Medulla oblongata (tissue), 1 donor: ENCODE data around the gene TSPYL4.
A peak's percentile ranks its signal among the peaks of the same experiment; 100 is the strongest.
"Not testable (repeated sequence)": the region's sequence is repeated elsewhere in the genome, so short reads cannot be mapped to it uniquely, and the experiment has no call there.

Source experiments
- DNase-seq: peaks from one replicate; pipeline ENCODE4 v3.0.0-alpha.2; 2015; ENCODE audit errors: extremely low spot score

Gene TSPYL4

GRCh38 chr6:116253505-116254296, at the start of gene TSPYL4:
Gene TSPYL4 (minus strand): TSS chr6:116254075. CDS start chr6:116254008, 67 bp downstream.
- DNase-seq = peak; percentile 98

GRCh38 chr6:116301104-116301503, 47.2 kb upstream of the TSPYL4 start:
- DNase-seq = no peak

- no peak for DNase-seq
Measured at GRCh38 chr6:116300566-116300965, 46.7 kb upstream of the TSPYL4 start.

- no peak for DNase-seq
Measured at GRCh38 chr6:116298973-116299372, 45.1 kb upstream of the TSPYL4 start.

- DNase-seq = no peak
Measured at GRCh38 chr6:116298273-116298672, 44.4 kb upstream of the TSPYL4 start.

GRCh38 chr6:116292553-116292952, 38.7 kb upstream of the TSPYL4 start:
- no peak for DNase-seq

GRCh38 chr6:116291701-116292396, 38.0 kb upstream of the TSPYL4 start:
- DNase-seq = no peak

GRCh38 chr6:116290799-116291198, 36.9 kb upstream of the TSPYL4 start:
- DNase-seq = no peak

- DNase-seq = no peak
Measured at GRCh38 chr6:116289876-116290275, 36.0 kb upstream of the TSPYL4 start.

GRCh38 chr6:116287689-116288282, 33.9 kb upstream of the TSPYL4 start:
- DNase-seq = peak; percentile 81

GRCh38 chr6:116286773-116287358, 33.0 kb upstream of the TSPYL4 start:
- no peak for DNase-seq

GRCh38 chr6:116284984-116285383, 31.1 kb upstream of the TSPYL4 start:
- DNase-seq = not testable (repeated sequence)

GRCh38 chr6:116283191-116283590, 29.3 kb upstream of the TSPYL4 start:
- no peak for DNase-seq

- no peak for DNase-seq
Measured at GRCh38 chr6:116282698-116283097, 28.8 kb upstream of the TSPYL4 start.

GRCh38 chr6:116280933-116281316, 27.1 kb upstream of the TSPYL4 start:
- no peak for DNase-seq

GRCh38 chr6:116280161-116280932, 26.5 kb upstream of the TSPYL4 start:
- DNase-seq = peak; percentile 33

GRCh38 chr6:116279232-116280160, 25.6 kb upstream of the TSPYL4 start, which contains the start of gene TSPYL1:
Gene TSPYL1 (minus strand): TSS chr6:116279930. CDS start chr6:116279830, 100 bp downstream.
- DNase-seq = peak; percentile 99

GRCh38 chr6:116278854-116279231, 25.0 kb upstream of the TSPYL4 start:
- DNase-seq = peak; percentile 47

GRCh38 chr6:116278481-116278829, 24.6 kb upstream of the TSPYL4 start:
- DNase-seq = no peak

- no peak for DNase-seq
Measured at GRCh38 chr6:116277124-116277523, 23.2 kb upstream of the TSPYL4 start.
